Activated CD8-positive, alpha-beta T cell treated with anti-CD3 and anti-CD28 coated beads, Interleukin-2, amount 10 ng/mL, durations not matched to agents 7 days and 5 days (primary cell): ENCODE measurements around the gene RASSF8. TPM values are rescaled to one million over a fixed set of nuclear protein-coding genes. Genes with fewer than 3 reads are reported as not detected.

Experiments used
- ATAC-seq: fragments of 150-1000 bp; cut with Tn5 transposase; one replicate; pipeline ENCODE4 v1.10.0; 2021; ENCODE audit warnings: moderate library complexity
- CTCF ChIA-PET: fragments of 350-600 bp; sonication (Branson Sonifier 250); formaldehyde crosslinking; loops from one replicate; lab custom pipeline; 2021; ENCODE audit warnings: antibody characterized with exemption; lab: Charles Lee
- POLR2A ChIA-PET: fragments of 350-600 bp; sonication (Branson Sonifier 250); formaldehyde crosslinking; loops from one replicate; lab custom pipeline; 2021; ENCODE audit warnings: antibody characterized with exemption; lab: Charles Lee
- DNase-seq: peaks from one replicate; pipeline ENCODE4 v3.0.0-alpha.2; 2020
- H3K27ac Mint-ChIP-seq: one replicate; pipeline ENCODE4 v1.8.0; 2021; ENCODE audit warnings: mild to moderate bottlenecking, mixed read lengths
- H3K27me3 Mint-ChIP-seq: one replicate; pipeline ENCODE4 v1.8.0; 2021; ENCODE audit warnings: low read depth, mixed read lengths
- H3K36me3 Mint-ChIP-seq: one replicate; pipeline ENCODE4 v1.8.0; 2021; ENCODE audit warnings: low read depth, mixed read lengths
- H3K4me1 Mint-ChIP-seq: one replicate; pipeline ENCODE4 v1.8.0; 2021; ENCODE audit warnings: low read depth, mixed read lengths
- H3K4me3 Mint-ChIP-seq: one replicate; pipeline ENCODE4 v1.8.0; 2021; ENCODE audit warnings: mild to moderate bottlenecking, mixed read lengths
- H3K9me3 Mint-ChIP-seq: one replicate; pipeline ENCODE4 v1.8.0; 2022; ENCODE audit warnings: mixed read lengths; ENCODE audit not compliant: insufficient read depth
- total RNA-seq, 2 experiments: library from RNA; stranded (reverse); gene quantifications; one replicate each; pipeline ENCODE4 v1.2.3, GENCODE V29; 2021

The RASSF8 gene
- total RNA-seq, 2 experiments from 2014 or later: 1.0 TPM

DNA sequence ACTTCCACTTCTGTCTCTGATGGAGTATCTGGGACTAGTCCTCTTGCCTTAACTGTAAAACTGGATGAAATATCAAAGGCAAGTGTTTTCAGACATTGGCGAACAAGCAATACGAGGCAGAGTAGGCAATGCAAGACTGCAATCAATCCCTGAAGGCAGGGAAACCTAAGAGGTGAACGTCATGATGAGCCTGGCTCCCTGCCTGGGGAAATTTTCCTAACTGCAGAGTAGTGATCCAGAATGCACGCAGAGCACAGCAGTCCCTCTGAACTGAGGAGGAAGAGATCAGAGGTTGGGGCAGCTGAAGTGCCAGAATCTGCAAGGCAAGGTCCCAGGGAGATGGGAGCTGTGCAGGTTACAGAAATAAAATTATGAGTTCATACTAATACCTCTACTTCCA is 147.9 kb downstream of the RASSF8 start:
- ChIA-PET POLR2A (no interaction called here), CTCF (no interaction called here)
- Mint-ChIP-seq H3K9me3 (no peaks in the 10 kb centered on the region), H3K27me3 (peaks cover 36% of the 10 kb centered on the region), H3K36me3 (no peaks in the 10 kb centered on the region), H3K4me3 (no peak overlapping the region), H3K27ac (no peak overlapping the region), H3K4me1 (no peaks in the 10 kb centered on the region)
- no peak for DNase-seq
- ATAC-seq: no peak

GRCh38 chr12:26108915-26109314 is 150.4 kb downstream of the RASSF8 start:
- no peaks in the 10 kb centered on the region for H3K36me3 Mint-ChIP-seq
- no peak overlapping the region for H3K4me3 Mint-ChIP-seq
- peaks cover 43% of the 10 kb centered on the region for H3K27me3 Mint-ChIP-seq
- POLR2A ChIA-PET: no interaction called here
- no peaks in the 10 kb centered on the region for H3K9me3 Mint-ChIP-seq
- H3K27ac Mint-ChIP-seq: no peak overlapping the region
- peaks cover 4% of the 10 kb centered on the region for H3K4me1 Mint-ChIP-seq
- ATAC-seq (no peak), DNase-seq (no peak)
- CTCF ChIA-PET: interaction anchor here (3.0 kb wide), 1 partner anchor 11 kb away, joined by 10 read pairs; no protein-coding TSS in a partner anchor

DNA sequence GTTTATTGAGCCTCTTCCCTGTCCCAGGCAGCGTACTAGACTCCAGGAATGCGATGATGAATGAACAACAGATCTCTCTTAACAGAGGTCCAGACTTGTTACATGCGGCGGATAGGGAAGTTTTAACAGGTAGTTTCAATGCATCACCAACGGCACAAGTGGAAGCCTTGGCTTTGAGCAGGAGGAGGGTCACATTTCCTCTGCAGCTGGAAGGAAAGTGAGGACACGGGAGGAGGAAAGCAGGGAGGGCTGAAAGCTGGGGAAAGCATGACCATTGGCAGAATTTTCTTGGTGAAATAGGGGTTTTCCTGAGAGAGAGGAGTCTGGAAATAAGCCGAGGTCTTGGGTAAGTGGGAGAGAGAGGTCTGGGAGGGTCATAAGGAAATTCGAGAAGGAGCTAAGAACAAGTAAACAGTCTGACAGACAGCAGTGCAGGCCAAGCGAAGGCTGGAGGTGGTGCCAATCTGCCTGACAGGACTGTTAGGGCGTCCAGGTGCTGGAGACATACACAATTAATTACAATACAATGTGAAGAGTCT is 150.9 kb downstream of the RASSF8 start:
- POLR2A ChIA-PET: no interaction called here
- ATAC-seq (no peak), DNase-seq (no peak)
- no peak overlapping the region for H3K27ac Mint-ChIP-seq
- H3K9me3 Mint-ChIP-seq: no peaks in the 10 kb centered on the region
- H3K4me3 Mint-ChIP-seq: no peak overlapping the region
- no peaks in the 10 kb centered on the region for H3K36me3 Mint-ChIP-seq
- CTCF ChIA-PET: interaction anchor here (0.7 to 3.0 kb wide), 2 partner anchors 10 to 12 kb away, joined by 3 to 10 read pairs; no protein-coding TSS in a partner anchor
- peaks cover 44% of the 10 kb centered on the region for H3K27me3 Mint-ChIP-seq
- H3K4me1 Mint-ChIP-seq: peaks cover 5% of the 10 kb centered on the region

DNA sequence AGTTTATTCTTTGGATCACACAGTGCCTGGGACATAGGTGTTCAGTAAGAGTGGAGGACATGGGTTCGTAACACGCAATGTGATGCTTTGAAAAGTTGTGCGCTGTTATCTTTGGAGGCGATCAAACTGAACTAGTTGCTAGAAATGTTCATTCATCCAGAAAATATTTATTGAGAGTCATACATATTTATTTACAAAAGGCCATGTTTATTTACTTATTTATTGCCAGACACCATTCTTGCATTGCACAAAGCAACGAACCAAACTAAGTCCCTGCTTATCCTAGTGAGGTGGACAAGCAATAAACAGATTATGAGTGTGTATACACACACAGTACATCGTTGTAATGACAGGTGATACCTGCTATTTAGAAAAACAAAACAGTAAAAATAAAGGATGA is 153.8 kb downstream of the RASSF8 start:
- CTCF ChIA-PET: interaction anchor here (1.1 kb wide), 1 partner anchor 15 kb away, joined by 3 read pairs; no protein-coding TSS in a partner anchor
- POLR2A ChIA-PET: no interaction called here
- H3K9me3 Mint-ChIP-seq: no peaks in the 10 kb centered on the region
- H3K4me1 Mint-ChIP-seq: peaks cover 9% of the 10 kb centered on the region
- ATAC-seq (no peak), DNase-seq (no peak)
- no peaks in the 10 kb centered on the region for H3K36me3 Mint-ChIP-seq
- no peak overlapping the region for H3K4me3 Mint-ChIP-seq
- no peak overlapping the region for H3K27ac Mint-ChIP-seq
- H3K27me3 Mint-ChIP-seq: peaks cover 55% of the 10 kb centered on the region

GRCh38 chr12:26112703-26113147 is 154.2 kb downstream of the RASSF8 start:
- ChIA-PET CTCF (no interaction called here), POLR2A (no interaction called here)
- ATAC-seq: no peak
- no peaks in the 10 kb centered on the region for H3K9me3 Mint-ChIP-seq
- DNase-seq: no peak
- peaks cover 9% of the 10 kb centered on the region for H3K4me1 Mint-ChIP-seq
- H3K4me3 Mint-ChIP-seq: no peak overlapping the region
- H3K36me3 Mint-ChIP-seq: no peaks in the 10 kb centered on the region
- H3K27me3 Mint-ChIP-seq: peaks cover 56% of the 10 kb centered on the region
- no peak overlapping the region for H3K27ac Mint-ChIP-seq

- POLR2A ChIA-PET: no interaction called here
Observed at GRCh38 chr12:26113181-26113654, 154.7 kb downstream of the RASSF8 start.

DNA sequence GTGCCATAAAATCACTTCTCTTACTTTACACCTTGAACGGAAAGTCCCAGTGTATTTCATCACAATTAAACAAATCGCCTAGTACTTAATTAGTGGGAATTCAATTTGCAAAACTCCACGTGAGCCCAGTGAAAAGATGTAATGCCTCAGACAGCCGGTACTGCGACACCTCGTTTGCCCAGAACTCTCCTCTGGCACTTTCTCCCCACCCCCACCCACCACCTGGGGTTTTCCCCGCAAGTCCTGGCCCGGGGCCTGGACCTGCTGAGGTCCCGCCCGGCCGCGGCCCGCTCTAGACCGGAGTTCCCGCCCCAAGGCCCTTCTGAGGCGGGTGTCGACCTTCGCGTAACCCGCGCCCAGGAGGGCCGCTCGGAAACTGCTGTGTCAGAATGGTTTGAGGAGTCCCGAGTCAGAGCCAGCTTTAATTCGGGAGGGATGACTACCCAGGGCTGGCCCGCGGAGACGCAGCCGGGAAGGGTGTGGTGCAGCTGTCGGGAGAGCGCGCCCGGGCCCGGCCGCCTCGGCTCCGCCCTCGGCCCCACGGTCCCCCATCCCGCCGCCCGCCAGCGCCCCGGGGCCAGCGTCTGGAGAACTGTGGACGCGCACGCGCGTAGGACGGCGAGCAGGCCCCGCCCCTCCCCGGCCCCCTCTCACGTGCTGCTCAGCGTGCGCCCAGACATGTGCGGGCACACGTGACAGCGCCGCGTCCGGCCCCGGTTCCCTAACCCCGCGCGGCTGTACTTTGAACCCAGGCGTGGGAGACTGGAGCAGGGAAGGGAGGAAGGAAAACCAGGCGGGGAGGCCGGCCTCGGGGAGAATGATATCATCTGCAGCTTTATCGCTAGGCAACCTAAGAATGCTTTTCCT is 155.6 kb downstream of the RASSF8 start:
- DNase-seq: peak; percentile 76
- H3K4me3 Mint-ChIP-seq: peak overlapping the region; percentile 61
- POLR2A ChIA-PET: no interaction called here
- CTCF ChIA-PET: interaction anchor here (0.7 kb wide), 1 partner anchor 10 kb away, joined by 3 read pairs; the partner anchor contains the start of gene BHLHE41
- peaks cover 9% of the 10 kb centered on the region for H3K4me1 Mint-ChIP-seq
- H3K27ac Mint-ChIP-seq: peak overlapping the region; percentile 7
- H3K9me3 Mint-ChIP-seq: no peaks in the 10 kb centered on the region
- no peaks in the 10 kb centered on the region for H3K36me3 Mint-ChIP-seq
- ATAC-seq: peak; percentile 89
- H3K27me3 Mint-ChIP-seq: peaks cover 61% of the 10 kb centered on the region

More at GRCh38 chr12:26113181-26113654, 154.7 kb downstream of the RASSF8 start:
- Mint-ChIP-seq H3K27me3 (peaks cover 58% of the 10 kb centered on the region), H3K27ac (no peak overlapping the region), H3K9me3 (no peaks in the 10 kb centered on the region), H3K4me1 (peaks cover 9% of the 10 kb centered on the region), H3K36me3 (no peaks in the 10 kb centered on the region), H3K4me3 (no peak overlapping the region)
- CTCF ChIA-PET: no interaction called here
- DNase-seq: no peak
- ATAC-seq: no peak

GRCh38 chr12:26114720-26115401 is 156.4 kb downstream of the RASSF8 start:
- Mint-ChIP-seq H3K27me3 (peaks cover 61% of the 10 kb centered on the region), H3K36me3 (no peaks in the 10 kb centered on the region), H3K9me3 (no peaks in the 10 kb centered on the region), H3K4me3 (peak overlapping the region; percentile 48), H3K4me1 (peaks cover 9% of the 10 kb centered on the region), H3K27ac (no peak overlapping the region)
- DNase-seq: no peak
- POLR2A ChIA-PET: no interaction called here
- no peak for ATAC-seq
- CTCF ChIA-PET: interaction anchor here (0.7 to 2.2 kb wide), 4 partner anchors 10 to 499 kb away, joined by 3 to 10 read pairs (median 4); partner anchors contain the start of gene BHLHE41

DNA sequence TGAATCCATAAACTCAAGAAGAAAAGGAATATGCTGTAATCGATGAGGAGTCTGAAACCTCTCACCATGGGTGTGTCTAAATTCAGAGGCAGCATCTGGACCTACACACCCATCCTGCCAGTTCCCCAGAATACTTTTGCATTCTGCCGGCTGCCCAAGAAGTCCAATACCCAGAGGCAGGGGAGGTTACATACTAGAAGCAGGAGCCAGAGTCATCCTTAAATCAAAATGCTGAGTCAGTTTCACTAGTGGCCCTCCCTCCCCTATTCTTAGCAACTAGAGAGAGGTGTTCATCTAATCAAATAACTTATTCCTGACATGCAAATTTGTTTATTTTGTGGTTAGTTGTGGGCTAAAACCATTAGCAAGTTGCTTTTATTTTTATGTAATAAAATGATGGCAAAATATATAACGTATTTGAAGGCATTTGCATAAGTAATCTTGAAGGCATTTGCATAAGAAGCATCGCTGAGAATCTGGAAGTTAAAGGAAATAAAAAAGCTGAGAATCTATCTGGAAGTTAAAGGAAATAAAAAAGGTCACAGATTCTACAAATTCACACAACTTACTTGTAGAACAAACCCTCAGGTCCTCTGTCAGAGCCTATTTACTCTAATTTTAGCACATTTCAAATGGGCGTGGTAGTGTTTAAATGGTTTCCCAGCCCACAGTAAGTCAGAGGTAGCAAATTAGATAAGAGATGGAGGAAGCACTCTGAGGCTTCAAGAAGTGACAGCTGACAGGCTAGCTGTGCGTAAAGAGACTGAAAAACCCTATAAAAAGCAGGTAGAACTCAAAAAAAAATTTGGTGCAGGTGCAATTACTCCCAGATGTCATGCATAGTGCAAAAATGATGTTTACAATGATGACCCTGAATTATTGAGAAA is 158.6 kb downstream of the RASSF8 start:
- no peak for ATAC-seq
- no peaks in the 10 kb centered on the region for H3K9me3 Mint-ChIP-seq
- peaks cover 67% of the 10 kb centered on the region for H3K27me3 Mint-ChIP-seq

GRCh38 chr12:26118308-26118707 is 159.8 kb downstream of the RASSF8 start:
- Mint-ChIP-seq H3K4me1 (peaks cover 20% of the 10 kb centered on the region), H3K36me3 (no peaks in the 10 kb centered on the region), H3K4me3 (no peak overlapping the region), H3K27me3 (peaks cover 64% of the 10 kb centered on the region), H3K27ac (no peak overlapping the region), H3K9me3 (no peaks in the 10 kb centered on the region)
- ATAC-seq: no peak
- POLR2A ChIA-PET: interaction anchor here (0.6 kb wide), 1 partner anchor 572 kb away, joined by 3 read pairs; no protein-coding TSS in a partner anchor
- CTCF ChIA-PET: interaction anchor here (1.1 to 3.0 kb wide), 8 partner anchors 21 to 534 kb away, joined by 3 to 11 read pairs (median 4); no protein-coding TSS in a partner anchor
- DNase-seq: no peak

More for the DNA sequence above, 158.6 kb downstream of the RASSF8 start:
- ChIA-PET POLR2A (no interaction called here), CTCF (interaction anchor here (1.1 to 2.2 kb wide), 2 partner anchors 20 to 497 kb away, joined by 4 to 10 read pairs; no protein-coding TSS in a partner anchor)
- Mint-ChIP-seq H3K27ac (no peak overlapping the region), H3K4me1 (peaks cover 15% of the 10 kb centered on the region), H3K4me3 (no peak overlapping the region), H3K36me3 (no peaks in the 10 kb centered on the region)
- DNase-seq: no peak
